Activated CD4-positive, alpha-beta T cell treated with anti-CD3 and anti-CD28 coated beads for 48 hours (primary cell): ENCODE measurements around the gene BTF3.

Experiments
- DNase-seq: peaks from one replicate; pipeline ENCODE4 v3.0.0-alpha.2; 2020

BTF3 gene

DNA sequence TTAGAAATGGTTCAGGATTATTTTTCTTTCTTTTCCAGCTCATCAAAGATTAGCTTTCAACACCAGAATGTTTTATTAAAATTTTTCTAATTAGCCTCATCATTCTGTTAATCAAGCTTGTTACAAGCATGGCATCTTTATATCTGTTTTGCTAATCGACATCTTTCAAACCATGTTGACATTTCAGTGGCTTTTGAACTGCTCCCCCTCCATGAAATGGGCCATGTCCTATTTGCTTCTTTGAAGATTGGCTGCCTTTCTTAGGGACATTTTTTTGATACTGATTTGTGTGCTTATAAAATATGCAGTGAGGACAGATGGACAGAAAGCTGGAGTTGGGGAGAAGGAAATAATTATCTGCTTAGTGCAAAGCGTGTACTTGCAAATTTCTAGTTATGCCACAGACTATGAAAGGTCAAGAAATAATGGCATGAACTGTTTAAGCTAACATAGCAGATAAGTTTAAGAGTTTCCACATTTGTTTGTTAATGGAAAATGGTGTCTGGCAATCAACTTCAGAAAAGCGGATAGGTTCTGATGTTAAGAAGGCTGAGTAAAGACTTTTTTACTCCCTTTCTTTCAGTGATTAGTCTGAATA, 27.5 kb downstream of the BTF3 start:
- DNase-seq = no peak

GRCh38 chr5:73528248-73528647, 30.0 kb downstream of the BTF3 start:
- DNase-seq = no peak

- DNase-seq = no peak
These were observed 30.8 kb downstream of the BTF3 start for GRCh38 chr5:73529081-73529480.

- DNase-seq = no peak
These were observed 33.1 kb downstream of the BTF3 start for GRCh38 chr5:73531356-73531755.

- no peak for DNase-seq
These were observed 34.0 kb downstream of the BTF3 start for GRCh38 chr5:73532195-73532594.

- DNase-seq = no peak
These were observed 35.9 kb downstream of the BTF3 start for GRCh38 chr5:73534011-73534644.

DNA sequence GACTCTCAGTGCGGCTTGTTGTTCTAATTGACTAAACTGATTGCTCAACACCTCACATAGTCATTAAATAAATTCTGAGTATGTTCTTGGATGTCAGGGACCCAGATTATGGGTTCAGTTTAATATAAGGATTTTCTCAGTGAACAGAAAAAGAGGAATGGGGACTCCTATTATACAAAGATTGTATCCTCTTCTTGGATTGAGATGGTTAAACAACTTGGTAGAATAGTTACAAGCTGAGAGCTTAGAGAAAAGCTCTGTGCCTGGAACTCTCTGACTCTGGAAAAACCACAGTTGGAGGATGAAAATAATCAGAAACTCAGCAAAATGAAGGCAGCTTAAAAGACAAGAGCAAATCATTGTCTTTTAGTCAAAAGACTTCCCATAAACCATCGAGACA, 36.7 kb downstream of the BTF3 start:
- DNase-seq = no peak

DNA sequence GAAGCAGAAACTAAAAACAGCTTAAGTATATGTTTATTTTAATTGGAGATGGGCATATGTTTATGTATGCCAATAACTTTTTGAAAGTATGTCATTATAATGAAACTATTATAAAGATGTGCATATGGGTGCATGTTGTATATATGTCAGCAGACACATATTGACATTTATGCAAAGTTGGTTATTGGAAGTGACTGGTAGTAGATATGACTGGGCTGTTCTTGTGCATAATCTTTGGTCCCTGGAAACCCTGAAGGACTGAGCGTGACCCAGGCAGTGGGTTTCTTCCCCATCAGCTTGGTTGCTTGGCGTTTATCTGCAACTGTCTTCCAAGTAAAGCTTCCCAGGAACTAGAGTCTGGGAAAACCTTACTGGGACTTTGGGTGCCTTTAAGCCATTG, 41.5 kb downstream of the BTF3 start:
- no peak for DNase-seq

DNA sequence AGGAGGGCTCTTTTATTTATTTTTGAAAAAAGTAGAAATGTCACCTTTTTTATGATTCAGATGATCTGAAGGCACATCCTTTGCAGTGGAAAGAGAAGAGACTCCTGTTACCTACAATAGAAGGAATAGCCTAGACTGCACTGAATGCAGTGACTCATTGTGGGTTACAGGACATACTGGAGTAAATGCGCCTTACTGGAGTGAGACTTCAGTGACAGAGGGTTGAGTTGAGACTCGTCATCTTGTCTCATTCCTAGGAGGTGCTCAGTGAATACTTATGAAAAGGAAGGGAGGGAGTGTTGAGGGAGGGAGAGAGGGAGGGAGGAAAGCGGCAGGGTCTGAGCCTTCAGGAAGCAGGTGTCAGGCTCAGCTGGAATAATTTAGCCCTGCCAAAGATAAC, 42.0 kb downstream of the BTF3 start:
- DNase-seq = no peak

GRCh38 chr5:73542020-73542419, 43.8 kb downstream of the BTF3 start:
- no peak for DNase-seq

DNA sequence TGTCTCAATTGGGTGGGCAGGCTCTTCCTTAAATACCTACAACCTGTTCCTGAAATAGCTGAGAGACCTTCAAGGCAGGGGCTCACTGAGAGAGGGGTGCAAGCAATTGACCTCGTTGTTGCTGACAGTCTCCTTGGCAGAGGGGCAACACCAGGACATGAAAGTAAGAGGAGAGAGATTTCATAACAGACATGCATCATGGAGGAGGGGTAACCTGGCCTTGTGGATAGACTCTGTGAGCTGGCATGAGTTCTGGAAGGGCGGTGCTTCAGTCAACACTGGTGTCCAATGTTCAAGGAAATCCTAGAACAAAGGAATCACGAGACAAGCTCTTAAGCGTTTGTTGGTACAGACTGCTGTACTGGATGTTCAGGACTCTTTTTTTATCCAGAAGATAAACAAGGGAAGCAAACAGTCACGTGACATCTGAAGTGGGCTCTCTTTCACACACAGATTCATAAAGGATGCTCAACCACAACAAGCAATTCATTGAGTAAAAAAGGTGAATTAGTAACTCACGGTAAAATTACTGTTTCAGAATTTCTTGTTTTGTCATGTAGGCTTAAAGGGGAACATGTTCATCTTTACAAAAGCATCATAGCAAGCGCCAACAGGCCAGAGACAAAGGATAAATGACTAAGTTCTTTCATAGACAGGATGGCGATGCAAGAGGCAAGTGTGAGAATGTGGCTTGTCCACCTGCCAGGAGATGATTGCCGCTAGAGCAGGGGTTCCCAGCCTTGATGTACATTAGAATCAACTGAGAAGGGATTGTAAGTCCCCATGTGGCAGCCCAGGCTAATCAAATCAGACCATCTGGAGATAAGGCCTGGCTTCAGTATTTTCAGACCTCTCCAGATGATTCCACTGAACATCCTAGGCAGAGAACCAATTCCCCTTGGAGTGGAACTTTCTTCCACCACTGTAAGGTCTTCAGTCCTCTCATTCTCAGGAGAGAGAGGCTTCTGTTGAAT, 46.5 kb downstream of the BTF3 start:
- no peak for DNase-seq

GRCh38 chr5:73545403-73545779, 47.1 kb downstream of the BTF3 start:
- DNase-seq = no peak

- DNase-seq = no peak
These were observed 51.8 kb downstream of the BTF3 start for GRCh38 chr5:73550016-73550415.

GRCh38 chr5:73552642-73553041, 54.4 kb downstream of the BTF3 start:
- no peak for DNase-seq
